ENCODE data around the gene PSMD10.

GRCh38 chrX:108071578-108071977, 19.8 kb downstream of the PSMD10 start:
- no peak for TF ChIP-seq EZH2 (IDR thresholded peaks at IDR 0.05; ENCODE audit: insufficient read depth, low read length)
- TF ChIP-seq, protein P1, sequence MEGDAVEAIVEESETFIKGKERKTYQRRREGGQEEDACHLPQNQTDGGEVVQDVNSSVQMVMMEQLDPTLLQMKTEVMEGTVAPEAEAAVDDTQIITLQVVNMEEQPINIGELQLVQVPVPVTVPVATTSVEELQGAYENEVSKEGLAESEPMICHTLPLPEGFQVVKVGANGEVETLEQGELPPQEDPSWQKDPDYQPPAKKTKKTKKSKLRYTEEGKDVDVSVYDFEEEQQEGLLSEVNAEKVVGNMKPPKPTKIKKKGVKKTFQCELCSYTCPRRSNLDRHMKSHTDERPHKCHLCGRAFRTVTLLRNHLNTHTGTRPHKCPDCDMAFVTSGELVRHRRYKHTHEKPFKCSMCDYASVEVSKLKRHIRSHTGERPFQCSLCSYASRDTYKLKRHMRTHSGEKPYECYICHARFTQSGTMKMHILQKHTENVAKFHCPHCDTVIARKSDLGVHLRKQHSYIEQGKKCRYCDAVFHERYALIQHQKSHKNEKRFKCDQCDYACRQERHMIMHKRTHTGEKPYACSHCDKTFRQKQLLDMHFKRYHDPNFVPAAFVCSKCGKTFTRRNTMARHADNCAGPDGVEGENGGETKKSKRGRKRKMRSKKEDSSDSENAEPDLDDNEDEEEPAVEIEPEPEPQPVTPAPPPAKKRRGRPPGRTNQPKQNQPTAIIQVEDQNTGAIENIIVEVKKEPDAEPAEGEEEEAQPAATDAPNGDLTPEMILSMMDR (IDR thresholded peaks at IDR 0.05; ENCODE audit: insufficient read depth, low read depth, low read length) = no peak

All from astrocyte (in vitro differentiated cells and primary cell).